Stimulated activated CD8-positive, alpha-beta memory T cell treated with anti-CD3 and anti-CD28 coated beads, Interleukin-4, amount 100 ng/mL, for 24 hours (primary cell): ENCODE data around the gene APOBR.
"Not testable (repeated sequence)": the region's sequence is repeated elsewhere in the genome, so short reads cannot be mapped to it uniquely, and the experiment has no call there.

Experiments used
- DNase-seq: peaks from one replicate; pipeline ENCODE4 v3.0.0-alpha.2; 2020; ENCODE audit warnings: low read depth

The APOBR gene

DNA sequence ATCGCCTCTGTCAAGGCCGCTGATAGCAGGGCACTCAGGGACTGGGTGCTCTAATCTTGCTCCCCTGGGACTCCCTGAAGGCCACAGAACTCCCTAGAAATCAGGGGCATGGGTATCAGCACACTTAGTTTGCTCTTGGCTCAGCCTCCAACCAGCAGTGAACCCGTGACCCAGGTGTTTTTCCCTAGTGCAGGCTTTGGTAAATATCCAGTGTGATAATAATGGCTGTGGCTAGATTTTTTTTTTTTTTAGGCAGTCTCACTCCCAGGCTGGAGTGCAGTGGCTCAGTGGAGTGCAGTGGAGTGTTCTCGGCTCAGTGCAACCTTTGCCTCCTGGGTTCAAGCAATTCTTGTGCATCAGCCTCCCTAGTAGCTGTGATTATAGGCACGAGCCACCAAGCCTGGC lies 34.0 kb downstream of the APOBR start:
- DNase-seq = no peak

DNA sequence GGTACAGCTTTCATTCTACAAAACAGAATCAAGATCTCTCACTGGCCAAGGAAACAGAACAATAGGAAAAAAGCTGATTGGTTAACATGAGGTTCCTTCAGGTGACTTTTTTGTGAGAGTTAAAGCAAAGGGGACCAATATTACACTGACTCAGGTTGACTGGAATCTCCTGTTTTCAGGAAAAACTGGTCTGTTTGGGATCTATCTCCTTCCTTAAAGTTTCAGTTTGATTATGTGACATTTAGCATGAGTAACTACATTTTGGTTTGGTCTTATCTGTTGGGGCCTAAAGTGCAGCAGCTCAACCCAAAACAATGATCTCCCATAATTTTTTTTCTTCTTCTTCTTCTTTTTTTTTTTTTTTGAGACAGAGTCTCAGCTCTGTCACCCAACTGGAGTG lies 34.7 kb downstream of the APOBR start:
- no peak for DNase-seq

- no peak for DNase-seq
Measured at GRCh38 chr16:28531777-28532744, 37.6 kb downstream of the APOBR start.

GRCh38 chr16:28532940-28533647 lies 38.7 kb downstream of the APOBR start:
- no peak for DNase-seq

DNA sequence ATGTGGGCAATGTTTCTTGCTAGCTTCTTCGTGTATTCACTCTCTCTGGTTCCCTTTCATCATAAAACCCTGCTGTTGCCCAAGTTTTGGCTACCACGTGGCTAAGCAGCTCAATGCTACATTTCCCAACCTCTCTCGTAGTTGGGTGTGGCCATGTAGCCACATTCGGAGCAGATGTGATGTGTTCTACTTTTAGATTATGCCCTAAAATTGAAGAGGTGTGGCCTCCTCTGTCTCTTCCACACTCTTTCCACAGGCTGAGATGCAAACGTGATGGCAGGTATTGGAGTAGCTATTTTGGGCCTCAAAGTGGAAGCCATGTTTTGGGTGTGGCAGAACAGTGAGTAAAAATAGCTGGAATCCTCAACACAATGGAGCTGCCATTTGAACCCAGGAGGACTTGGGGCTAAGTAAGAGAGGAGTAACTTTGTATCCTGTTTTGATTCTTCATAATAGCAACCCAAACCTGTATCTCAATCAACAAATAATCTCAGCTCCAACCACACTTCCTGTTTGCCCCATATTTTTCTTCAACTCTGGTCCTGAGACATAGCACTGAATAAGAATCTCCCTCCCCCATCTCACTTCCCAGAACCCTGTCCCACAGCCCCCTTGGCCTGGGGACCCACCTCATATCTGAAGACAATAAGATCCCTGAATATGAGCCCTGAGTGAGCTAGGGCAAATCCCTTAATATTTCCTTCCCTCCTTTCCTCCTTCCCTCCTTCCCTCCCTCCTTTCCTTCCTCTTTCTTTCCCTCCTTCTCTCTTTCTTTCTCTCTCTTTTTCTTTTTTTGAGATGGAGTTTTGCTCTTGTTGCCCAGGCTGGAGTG lies 40.3 kb downstream of the APOBR start:
- DNase-seq = no peak

- no peak for DNase-seq
Measured at GRCh38 chr16:28537076-28537475, 42.6 kb downstream of the APOBR start.

GRCh38 chr16:28537964-28538732 lies 43.7 kb downstream of the APOBR start:
- no peak for DNase-seq

- no peak for DNase-seq
Measured at GRCh38 chr16:28538733-28539596, 44.5 kb downstream of the APOBR start, which contains the start of gene NUPR1. Gene NUPR1 (minus strand): TSS chr16:28538974. CDS start chr16:28538907, 67 bp downstream.

GRCh38 chr16:28540346-28540745 lies 45.9 kb downstream of the APOBR start:
- DNase-seq = no peak

- no peak for DNase-seq
Measured at GRCh38 chr16:28542646-28543045, 48.2 kb downstream of the APOBR start.

GRCh38 chr16:28543072-28543471 lies 48.6 kb downstream of the APOBR start:
- DNase-seq = no peak

GRCh38 chr16:28544998-28545397 lies 50.6 kb downstream of the APOBR start:
- no peak for DNase-seq

GRCh38 chr16:28545964-28546363 lies 51.5 kb downstream of the APOBR start:
- not testable (repeated sequence) for DNase-seq

DNA sequence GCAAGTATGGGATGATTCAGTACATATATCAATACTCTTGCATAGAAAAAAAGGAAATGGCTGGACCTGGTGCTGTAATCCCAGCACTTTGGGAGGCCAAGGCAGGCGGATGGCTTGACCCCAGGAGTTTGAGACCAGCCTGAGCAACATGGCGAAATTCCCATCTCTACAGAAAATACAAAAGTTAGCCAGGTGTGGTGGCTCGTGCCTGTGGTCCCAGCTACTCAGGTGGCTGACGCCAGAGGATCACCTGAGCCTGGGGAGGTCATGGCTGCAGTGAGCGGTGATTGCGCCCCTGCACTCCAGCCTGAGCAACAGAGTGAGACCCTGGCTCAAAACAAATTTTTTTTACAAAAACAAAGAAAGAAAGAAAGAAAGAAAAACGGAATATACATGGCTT lies 52.2 kb downstream of the APOBR start:
- no peak for DNase-seq

- DNase-seq = no peak
Measured at GRCh38 chr16:28548306-28548802, 53.9 kb downstream of the APOBR start.
